A549 (cell line): ENCODE data around the gene NR3C1.

Experiments used
- BHLHE40 ChIP-seq: IDR thresholded peaks from 2 replicates; pipeline ENCODE4 v1.6.1; 2012; ENCODE audit warnings: low read depth, low read length, inconsistent platforms
- CTCF ChIP-seq: fragments of >200 bp; sonication (Bioruptor Twin); formaldehyde crosslinking; IDR thresholded peaks from 3 replicates; pipeline ENCODE4 v1.5.1; 2016
- HOXB5 ChIP-seq: fragments of 250-450 bp; sonication (Bioruptor Pico); IDR thresholded peaks from 2 replicates; pipeline ENCODE4 v1.5.0; 2020; ENCODE audit warnings: mild to moderate bottlenecking, moderate library complexity
- POLR2A ChIP-seq: IDR thresholded peaks from 2 replicates; pipeline ENCODE4 v1.6.1; 2012; ENCODE audit warnings: mild to moderate bottlenecking, low read length
- RCOR1 ChIP-seq: fragments of 150-350 bp; IDR thresholded peaks from 2 replicates; pipeline ENCODE4 v1.6.1; 2014; ENCODE audit warnings: antibody characterized with exemption, low read length, low read depth
- REST ChIP-seq: fragments of 200-600 bp; sonication (generic); IDR thresholded peaks from 2 replicates; pipeline ENCODE4 v1.6.1; 2016; ENCODE audit warnings: antibody characterized with exemption, mild to moderate bottlenecking, moderate library complexity
- SMC3 ChIP-seq: fragments of >200 bp; sonication (Bioruptor Twin); formaldehyde crosslinking; IDR thresholded peaks from 3 replicates; pipeline ENCODE4 v1.6.1; 2018; ENCODE audit warnings: inconsistent platforms
- TF ChIP-seq, protein P1 (sequence below): fragments of >200 bp; sonication (Bioruptor Twin); formaldehyde crosslinking; IDR thresholded peaks from 2 replicates; pipeline ENCODE4 v1.6.1; 2016

- TF ChIP-seq RCOR1 (no peak), CTCF (no peak), POLR2A (no peak), BHLHE40 (no peak), REST (no peak), HOXB5 (CRISPR knock-in tag) (no peak), SMC3 (no peak)
- TF ChIP-seq, protein P1, sequence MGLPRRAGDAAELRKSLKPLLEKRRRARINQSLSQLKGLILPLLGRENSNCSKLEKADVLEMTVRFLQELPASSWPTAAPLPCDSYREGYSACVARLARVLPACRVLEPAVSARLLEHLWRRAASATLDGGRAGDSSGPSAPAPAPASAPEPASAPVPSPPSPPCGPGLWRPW = no peak
Observed at GRCh38 chr5:143249851-143250250, 153.6 kb downstream of the NR3C1 start.
